HG03520 (cell line): ENCODE results near the gene CCDC85C.
A peak's percentile ranks its signal among the peaks of the same experiment; 100 is the strongest.

Experiments
- ATAC-seq: cut with Tn5 transposase; IDR thresholded peaks from one replicate; pipeline ENCODE4 v1.9.1; 2021; ENCODE audit warnings: mild to moderate bottlenecking, moderate library complexity; ENCODE audit not compliant: unreplicated experiment

Gene CCDC85C

GRCh38 chr14:99606359-99606758 lies 2.4 kb upstream of the CCDC85C start:
- ATAC-seq: no peak

GRCh38 chr14:99605299-99605961 lies 1.4 kb upstream of the CCDC85C start:
- ATAC-seq: no peak

- ATAC-seq: no peak
Observed at GRCh38 chr14:99604766-99605298, 825 bp upstream of the CCDC85C start.

DNA sequence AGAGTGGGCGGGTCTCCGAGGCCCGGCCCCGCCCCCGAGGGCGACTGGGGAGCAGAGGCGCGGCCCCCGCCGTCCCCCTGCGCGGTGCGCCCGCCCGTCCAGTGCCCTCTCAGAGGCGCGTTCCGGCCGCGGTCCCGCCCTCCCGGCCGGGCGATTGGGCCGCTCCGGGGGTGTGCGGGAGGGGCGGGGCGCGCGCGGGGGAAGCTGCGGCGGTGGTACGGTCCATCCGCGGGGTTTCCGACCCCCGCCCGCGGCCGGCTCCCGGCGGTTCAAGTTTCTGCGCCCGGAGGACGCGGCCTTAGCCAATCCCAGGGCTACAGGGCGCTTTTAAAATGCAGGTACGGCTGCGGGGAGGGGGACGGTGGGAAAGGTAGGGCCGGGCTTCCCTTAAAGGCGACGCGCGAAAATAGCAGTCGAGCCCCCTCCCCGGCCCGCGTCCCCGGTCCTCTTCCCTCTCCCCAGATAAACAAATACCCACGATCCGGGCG lies 315 bp upstream of the CCDC85C start:
- peak; percentile 91 for ATAC-seq

DNA sequence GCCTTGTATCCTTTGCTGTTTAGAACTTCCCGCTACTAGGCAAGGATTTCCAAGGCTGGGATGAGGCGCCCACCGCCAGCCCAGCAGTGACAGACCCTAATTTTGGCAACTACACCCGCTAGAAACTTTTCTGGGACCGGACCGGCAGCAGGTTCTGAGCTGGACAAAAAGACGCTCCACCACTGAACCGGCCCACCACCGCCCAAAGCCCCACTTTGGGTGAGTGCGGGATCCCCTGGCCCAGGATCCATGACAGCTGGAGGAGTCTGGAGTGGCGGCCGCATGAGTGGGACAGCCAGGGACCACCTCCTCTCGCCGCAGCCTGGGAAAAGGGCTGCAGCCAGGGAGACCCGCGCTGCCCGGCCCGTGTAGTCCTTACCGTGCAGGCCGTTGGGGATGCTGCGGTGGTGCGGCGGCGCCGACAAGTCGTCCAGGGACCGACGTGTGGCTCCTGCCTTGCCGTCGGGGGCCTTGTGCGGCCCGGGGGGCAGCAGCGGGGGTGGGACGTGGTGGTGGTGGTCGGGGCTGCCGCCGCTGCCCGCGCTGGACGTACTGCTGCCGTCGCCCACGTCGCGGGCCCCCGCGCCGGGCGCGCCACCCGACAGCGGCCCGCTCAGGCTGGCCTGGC lies 1.1 kb downstream of the CCDC85C start:
- ATAC-seq: no peak

GRCh38 chr14:99602054-99602787 lies 1.8 kb downstream of the CCDC85C start:
- no peak for ATAC-seq

GRCh38 chr14:99601361-99601831 lies 2.6 kb downstream of the CCDC85C start:
- ATAC-seq: no peak

DNA sequence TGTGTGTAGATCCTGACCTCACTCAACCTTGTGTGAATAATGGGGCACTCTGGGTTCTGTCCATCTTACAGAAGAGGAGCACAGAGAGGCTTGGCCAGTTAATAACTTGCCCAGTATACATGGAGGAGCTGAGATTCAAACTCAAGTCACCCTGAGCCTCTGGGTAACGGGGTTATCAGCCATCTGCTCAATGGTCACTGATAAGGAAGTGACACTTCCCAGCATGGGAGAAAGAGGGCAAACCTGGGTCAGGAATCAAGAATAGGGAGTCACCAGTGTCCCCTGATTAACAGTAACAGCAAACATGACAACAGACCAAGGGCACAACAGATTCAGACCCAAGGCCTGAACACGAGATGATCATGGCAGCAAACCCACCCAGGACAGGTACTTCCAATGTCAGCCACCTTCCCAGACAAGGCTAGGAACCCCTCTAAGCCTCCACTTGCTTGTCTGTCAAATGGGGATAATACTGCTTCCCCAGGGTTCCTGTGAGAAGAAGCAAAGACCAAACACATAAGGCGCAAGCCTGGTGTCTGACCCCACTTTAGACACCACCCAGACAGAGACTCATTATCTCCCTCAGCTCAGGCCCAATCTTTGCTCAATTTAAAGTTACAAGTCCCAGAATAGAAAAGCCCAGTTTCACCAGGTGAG lies 3.6 kb downstream of the CCDC85C start:
- ATAC-seq: no peak

DNA sequence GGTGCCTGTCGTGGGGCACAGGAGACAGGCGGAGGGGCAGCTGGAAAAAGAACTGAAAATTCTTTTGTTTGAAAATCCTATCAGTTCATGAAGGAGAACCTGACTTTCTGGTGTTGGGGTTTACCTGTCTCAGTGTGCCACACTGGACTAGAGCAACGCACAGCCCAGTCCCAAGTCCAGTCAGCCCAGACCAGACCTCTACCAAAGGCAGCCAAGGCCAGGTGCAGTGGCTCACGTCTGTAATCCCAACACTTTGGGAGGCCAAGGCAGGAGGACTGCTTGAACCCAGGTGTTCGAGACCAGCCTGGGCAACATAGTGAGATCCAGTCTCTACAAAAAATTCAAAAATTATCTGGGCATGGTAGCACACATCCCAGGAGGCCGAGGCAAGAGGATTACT lies 4.6 kb downstream of the CCDC85C start:
- no peak for ATAC-seq

DNA sequence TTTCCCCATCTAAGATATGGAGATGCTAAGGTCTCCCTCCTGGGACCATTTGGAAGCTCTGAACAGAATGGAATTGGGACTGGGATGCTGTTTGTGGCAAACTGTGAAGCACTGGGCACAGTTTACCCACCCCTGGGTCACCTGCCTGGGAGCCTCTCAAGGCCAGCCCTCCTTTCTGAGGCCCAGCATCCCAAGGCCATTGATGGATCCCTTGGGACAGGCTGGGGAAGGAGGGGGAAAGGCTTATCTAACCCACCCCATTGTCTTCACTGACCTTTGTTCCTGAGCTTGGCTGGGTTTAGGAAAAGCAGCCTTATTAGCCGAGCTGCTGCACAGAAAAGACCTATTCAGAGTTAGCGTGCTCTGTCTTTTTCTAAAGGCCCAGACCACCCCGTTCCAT lies 5.2 kb downstream of the CCDC85C start:
- ATAC-seq: no peak

DNA sequence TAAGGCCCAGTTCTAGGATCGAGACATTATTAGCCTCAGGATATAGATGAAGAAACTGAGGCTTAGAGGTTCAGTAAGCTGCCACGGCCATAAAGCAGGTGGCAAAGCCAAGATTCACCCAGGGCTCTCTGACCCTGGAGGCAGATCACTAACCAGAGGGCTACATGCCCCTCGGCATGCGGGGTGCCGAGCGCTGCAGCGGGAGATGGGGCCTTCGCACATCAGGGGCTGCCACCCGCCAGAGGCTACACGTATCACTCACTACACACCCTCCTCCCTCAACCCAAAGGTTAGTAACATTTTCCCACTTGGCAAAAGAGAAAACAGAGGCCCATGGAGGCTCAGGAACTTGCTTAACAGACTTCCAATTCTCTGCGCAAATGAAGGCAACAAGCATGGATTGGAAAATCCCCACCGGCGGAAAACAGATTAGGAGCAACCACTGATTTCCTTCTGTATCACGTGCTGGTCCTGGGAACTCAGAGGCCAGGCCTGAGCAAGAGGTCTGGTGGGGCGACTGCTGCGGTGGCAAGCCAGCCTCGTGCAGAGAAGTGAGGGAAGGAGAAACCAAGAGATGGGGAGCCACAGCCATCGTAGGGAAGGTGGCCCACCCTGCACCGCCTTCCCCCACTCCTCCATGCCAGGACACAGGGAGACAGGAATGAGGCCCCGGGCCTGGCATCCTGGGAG lies 6.0 kb downstream of the CCDC85C start:
- ATAC-seq: no peak

- ATAC-seq: no peak
Observed at GRCh38 chr14:99596772-99597171, 7.2 kb downstream of the CCDC85C start.

- no peak for ATAC-seq
Observed at GRCh38 chr14:99596071-99596627, 7.9 kb downstream of the CCDC85C start.

- ATAC-seq: no peak
Observed at GRCh38 chr14:99595524-99595923, 8.5 kb downstream of the CCDC85C start.

GRCh38 chr14:99595034-99595433 lies 9.0 kb downstream of the CCDC85C start:
- ATAC-seq: peak; percentile 88

DNA sequence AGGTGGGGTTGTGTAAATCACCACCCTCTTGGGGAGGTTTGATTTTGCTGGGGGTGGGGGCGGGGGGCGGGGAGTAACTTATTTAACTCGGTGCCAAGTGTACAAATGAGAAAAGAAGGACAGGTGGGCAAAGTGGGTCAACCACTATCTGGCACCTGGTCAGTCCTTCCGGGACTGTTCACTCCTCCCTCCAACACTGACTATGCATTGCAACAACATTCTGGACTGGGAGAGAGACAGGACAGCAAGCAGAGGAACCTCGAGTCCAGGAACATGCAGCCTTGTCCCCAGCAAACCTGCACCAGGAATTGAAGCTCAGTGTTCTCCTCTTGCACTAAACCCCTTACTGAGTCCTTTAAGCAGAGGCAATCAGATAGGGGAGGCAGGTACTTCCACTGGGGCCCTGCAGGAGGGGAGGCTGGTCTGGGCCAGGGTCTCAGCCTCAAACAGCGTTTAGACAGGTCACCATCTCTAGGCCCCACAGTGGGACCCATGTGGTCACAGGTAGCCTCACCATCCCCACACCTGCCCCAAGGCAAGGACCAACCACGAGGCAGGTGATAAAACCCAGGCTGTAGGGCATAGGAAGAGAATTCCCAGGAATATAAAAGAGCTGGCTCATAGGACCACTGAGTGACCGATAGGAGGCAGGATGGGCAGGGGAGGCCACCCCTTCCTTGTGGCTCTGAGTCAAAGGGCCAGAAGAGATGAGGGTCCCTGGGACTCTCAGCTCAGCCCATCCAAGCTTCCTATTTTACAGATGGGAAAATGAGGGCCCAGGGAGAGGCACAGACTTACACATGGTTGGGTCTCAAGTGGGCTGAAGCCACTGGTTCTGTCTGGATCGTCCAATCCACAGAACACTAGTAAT lies 9.8 kb downstream of the CCDC85C start:
- no peak for ATAC-seq

- no peak for ATAC-seq
Observed at GRCh38 chr14:99592933-99593753, 10.9 kb downstream of the CCDC85C start.

DNA sequence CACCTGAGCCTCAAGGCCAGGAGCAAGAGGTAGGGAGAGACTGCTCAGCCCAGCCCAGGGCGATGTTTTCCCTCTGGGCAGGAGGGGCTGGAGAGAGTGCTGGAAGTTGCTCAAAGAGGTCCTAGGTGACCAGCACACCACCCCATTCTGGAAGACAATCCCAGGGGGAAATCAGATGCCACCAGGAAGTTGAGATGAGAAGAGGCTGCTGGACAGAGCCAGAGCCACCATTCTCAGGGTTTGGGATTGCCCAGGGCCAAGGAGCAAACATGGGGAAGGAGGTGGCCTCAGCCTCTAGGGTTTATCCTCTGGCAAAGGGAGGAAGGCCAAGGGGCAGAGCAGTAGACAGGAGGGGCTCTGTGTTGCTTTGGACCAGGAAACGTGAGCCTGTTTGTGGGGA lies 11.6 kb downstream of the CCDC85C start:
- no peak for ATAC-seq
